Endothelial cell of umbilical vein (primary cell): ENCODE data around the gene SULT1A2.
"Not testable (repeated sequence)": the region's sequence is repeated elsewhere in the genome, so short reads cannot be mapped to it uniquely, and the experiment has no call there.

Experiments used
- CTCF ChIP-seq, 2 donors: IDR thresholded peaks; 1 replicate in 1 of 2; 2 replicates in 1 of 2; pipeline ENCODE4 v1.5.1; 2011; ENCODE audit warnings: low read length in 2 of 2, mild to moderate bottlenecking in 2 of 2, moderate library complexity in 2 of 2, control low read depth in 1 of 2, inconsistent platforms in 1 of 2, low read depth in 1 of 2; ENCODE audit not compliant: insufficient read depth in 1 of 2; ENCODE audit errors: extremely low read depth in 1 of 2
- EZH2 ChIP-seq: IDR thresholded peaks from 2 replicates; pipeline ENCODE4 v1.6.1; 2012; ENCODE audit warnings: borderline replicate concordance, low read depth, mild to moderate bottlenecking, moderate library complexity, low read length, inconsistent platforms; ENCODE audit not compliant: severe bottlenecking
- FOS ChIP-seq: IDR thresholded peaks from 2 replicates; pipeline ENCODE4 v1.6.1; 2011; ENCODE audit warnings: mild to moderate bottlenecking, low read length, moderate library complexity, borderline replicate concordance; ENCODE audit not compliant: insufficient read depth
- GATA2 ChIP-seq: IDR thresholded peaks from 2 replicates; pipeline ENCODE4 v1.7.0; 2011; ENCODE audit warnings: low read depth, mild to moderate bottlenecking, moderate library complexity, mixed read lengths, low read length; ENCODE audit not compliant: insufficient read length, insufficient read depth
- JUN ChIP-seq: IDR thresholded peaks from 2 replicates; pipeline ENCODE4 v1.6.1; 2011; ENCODE audit warnings: borderline replicate concordance, low read depth; ENCODE audit not compliant: insufficient read length, insufficient read depth
- MAX ChIP-seq: IDR thresholded peaks from 2 replicates; pipeline ENCODE4 v1.6.1; 2011; ENCODE audit not compliant: insufficient read depth, insufficient read length
- POLR2A ChIP-seq: IDR thresholded peaks from 2 replicates; pipeline ENCODE4 v1.6.1; 2012; ENCODE audit warnings: low read depth, mild to moderate bottlenecking, control low read depth, low read length
- POLR2AphosphoS5 ChIP-seq: IDR thresholded peaks from 2 replicates; pipeline ENCODE4 v1.6.1; 2012; ENCODE audit warnings: low read depth, mild to moderate bottlenecking, control low read depth, low read length, moderate library complexity; ENCODE audit not compliant: insufficient read depth

- not testable (repeated sequence) for TF ChIP-seq CTCF (IDR thresholded peaks at IDR 0.05; ENCODE audit: extremely low read depth in 1 of 2, insufficient read depth in 1 of 2, low read depth in 1 of 2, low read length in 2 of 2); POLR2AphosphoS5; POLR2A; EZH2; FOS; GATA2; MAX; JUN
Measured at GRCh38 chr16:28595451-28595850, 1.4 kb downstream of the SULT1A2 start.
